GM19452 (cell line): ENCODE measurements around the gene LYST.
"Not testable (repeated sequence)": the region's sequence is repeated elsewhere in the genome, so short reads cannot be mapped to it uniquely, and the experiment has no call there.

Experiments
- ATAC-seq: cut with Tn5 transposase; IDR thresholded peaks from one replicate; pipeline ENCODE4 v1.9.1; 2021; ENCODE audit not compliant: unreplicated experiment

Gene LYST

DNA sequence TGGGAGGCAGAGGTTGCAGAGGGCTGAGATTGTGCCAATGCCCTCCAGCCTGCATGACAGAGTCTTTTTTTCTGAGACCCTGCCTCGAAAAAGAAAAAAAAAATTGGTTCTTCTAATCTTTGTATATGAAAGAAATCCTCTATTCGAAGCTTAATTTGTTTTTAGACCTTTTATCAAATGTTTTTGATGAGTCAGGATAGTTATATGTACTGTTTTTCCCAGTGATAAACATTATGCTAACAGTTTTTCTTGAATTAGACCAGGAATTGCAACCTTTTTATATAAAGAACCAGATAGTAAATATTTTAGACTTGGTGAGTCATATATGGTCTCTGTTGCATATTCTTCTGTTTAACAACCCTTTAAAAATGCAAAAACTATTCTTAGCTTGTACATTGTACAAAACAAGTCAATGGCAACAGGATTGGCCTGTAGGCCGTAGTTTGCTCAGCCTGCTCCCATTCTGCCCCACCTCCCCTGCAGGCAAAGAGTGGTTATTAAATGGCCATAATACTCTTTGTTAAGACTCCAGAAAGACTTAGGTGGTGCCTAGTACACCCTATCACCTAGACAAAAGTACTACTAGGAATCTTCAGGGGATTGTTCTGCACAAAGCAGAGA lies 45.2 kb downstream of the LYST start:
- ATAC-seq: no peak

DNA sequence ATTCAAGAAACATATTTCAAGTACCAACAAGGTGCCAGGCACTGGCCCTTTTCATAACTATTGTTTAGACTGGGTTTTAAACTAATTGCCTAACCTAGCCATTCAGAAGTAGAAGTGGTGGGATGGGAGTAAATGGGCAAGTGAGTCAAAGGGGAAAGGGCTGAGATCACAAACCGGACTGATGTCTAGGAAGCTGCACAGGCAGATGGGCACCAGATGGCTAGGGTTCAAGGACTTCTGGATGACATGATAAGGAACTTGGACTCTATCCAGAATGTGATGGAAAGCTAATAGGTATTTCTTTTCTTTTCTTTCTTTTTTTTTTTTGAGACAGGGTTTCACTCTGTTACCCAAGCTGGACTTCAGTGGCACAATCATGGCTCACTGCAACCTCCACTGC lies 46.6 kb downstream of the LYST start:
- ATAC-seq: no peak

DNA sequence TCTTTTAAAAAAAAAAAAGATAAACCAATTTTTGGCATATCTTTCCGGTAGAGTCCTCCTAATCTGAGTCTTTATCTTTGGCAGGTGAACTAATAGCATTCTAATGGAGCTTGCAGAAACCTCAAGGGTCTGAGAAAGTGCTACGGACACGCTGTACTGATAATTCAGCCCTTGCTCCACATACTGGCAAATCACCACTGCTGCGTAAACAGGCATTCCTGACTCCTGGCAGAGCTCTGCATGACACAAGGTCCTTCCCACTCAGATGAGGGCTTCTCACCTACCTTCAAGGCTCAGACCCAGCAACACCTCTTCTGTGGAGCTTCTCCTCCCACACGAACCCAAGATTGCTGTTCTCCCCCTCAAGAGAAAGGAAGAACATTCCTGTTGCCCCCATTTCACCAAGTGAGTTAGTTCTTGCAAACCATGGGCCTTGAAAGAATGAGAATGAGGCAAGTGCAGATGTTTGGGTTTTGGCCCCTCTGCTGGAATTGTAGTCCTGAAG lies 48.0 kb downstream of the LYST start:
- ATAC-seq: no peak

DNA sequence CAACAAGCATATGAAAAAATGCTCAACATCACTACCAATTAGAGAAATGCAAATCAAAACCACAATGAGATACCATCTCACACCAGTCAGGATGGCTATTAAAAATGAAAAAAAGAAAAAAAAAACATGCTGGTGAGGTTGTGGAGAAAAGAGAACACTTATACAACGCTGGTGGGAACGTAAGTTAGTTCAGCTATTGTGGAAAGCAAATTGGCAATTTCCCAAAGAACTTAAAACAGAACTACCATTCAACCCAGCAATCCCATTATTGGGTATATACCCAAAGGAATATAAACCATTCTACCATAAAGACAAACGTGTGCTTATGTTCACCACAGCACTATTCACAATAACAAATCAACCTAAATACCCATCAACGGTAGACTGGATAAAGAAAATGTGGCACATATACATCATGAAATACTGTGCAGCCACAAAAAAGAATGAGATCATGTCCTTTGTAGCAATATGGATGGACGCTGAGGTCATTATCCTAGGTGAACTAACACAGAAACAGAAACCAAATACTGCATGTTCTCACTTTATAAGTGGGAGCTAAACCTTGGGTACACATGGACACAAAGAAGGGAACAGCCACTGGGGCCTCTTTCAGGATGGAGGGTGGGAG lies 49.5 kb downstream of the LYST start:
- no peak for ATAC-seq

DNA sequence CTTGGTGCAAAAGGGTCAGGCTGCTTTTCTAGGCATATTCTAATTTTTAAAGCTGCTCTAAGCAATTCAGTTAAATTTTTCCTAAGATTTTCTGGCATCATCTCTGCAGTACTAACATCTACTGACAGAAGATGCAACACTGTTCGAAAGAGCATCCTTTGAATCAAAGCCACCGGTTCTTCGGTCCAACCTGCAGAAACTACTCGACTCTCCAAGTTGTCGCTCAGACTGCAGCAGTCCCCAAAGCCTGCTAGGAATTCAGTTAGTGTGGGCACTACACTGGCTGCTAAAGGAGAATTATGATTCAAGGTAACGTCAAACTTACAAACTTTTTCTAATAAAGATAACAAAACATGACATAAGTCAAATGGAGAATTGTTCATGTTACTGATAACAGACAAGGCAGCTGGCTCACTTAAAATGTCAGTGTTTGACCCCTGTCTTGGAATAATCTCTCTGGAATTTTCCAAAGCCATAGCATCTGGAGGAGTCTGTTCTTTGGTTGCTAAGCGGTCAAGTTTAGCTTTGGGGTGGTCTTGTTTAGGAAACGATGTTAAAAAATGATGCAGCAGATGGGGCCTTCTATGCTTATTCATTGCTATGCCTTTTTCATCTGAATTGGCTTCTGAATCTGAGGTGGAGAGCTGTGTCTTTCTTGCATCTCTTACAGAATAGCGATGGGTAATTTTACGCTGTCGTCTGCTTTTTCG lies 56.9 kb downstream of the LYST start:
- no peak for ATAC-seq

DNA sequence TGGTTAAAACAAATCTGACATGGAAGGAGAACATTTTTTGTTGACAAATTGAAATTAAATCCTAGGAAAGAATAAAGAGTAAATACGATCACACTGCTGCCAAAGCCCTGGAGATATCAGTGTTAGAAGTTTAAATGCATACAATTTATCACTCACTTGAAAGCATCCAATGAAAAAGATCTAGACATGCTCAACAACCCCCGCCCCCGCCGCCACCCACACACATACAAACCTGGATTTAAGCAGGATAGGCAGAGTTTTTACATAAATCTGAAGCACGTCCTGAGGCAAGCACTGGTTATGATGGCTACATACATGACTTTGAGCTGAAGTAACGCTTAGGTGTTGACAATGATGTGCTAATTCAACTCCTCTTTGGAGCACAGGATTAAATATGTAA lies 58.5 kb downstream of the LYST start:
- ATAC-seq: no peak

DNA sequence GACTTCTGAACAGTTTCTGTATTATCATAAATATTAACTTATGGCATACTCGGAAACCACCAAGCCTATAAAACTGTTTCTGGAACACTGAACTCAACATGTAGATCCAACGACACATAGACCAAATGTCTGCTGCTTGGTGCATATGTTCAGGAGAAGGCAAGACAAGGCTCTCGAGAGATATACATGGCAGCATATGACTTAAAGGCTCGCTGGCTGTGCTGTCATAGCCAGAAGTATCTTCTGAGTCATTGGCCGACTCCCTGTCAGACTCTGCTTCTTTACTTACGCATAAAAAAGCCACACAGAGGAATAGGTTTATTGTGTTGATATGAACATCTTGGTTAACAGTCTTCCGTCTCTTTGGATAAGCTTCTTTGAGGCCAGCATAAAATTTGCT lies 60.6 kb downstream of the LYST start:
- no peak for ATAC-seq

DNA sequence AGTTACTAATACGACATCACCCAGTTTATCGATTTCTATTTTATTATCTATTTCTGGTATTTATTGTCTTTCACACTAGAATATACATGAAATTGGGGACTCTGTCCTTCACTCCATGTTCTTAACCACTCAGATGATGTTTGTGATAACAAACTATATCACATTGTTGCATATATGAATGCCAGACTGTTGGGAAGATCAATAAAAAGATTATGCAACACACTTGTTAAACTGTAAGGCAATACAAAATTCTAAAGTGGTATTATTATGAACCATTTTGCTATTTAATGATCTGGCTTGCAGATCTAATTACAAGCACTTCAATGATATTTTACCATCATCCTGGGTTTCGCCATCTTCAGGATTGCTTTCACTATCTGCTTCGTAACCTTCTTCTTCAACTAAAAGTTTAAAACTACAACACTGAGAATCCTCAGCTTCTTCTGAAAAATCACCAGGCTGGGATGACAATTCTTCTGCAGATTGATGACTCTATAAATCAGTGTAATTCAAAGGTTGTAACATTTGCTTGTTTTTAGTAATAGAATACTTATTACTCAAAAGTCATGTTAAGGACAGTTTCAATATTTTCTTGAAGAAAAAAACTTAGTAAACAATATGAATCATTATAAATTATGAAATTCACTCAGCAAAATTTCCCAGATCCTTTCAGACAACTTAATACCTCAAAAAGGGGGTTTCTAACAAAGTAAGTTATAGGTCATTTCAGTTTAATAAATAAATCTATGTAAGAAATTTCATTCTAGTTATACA lies 63.9 kb downstream of the LYST start:
- ATAC-seq: no peak

DNA sequence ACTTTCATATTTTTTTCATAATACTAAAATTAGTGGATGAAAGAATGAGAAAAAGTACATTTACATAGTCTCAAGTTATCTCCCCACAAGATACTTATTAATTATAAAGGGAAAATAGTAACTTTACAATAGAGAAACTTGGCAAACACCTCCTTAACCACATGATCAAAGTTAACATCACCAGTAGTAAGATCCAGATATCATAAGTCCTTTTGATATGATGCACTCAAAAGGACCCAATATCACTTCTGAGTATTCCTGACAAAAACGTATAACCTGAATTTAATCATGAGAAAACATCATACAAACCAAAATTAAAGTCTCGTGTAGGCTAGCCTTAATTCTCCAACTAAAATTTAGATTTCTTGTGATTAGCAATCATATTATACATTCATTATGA lies 67.4 kb downstream of the LYST start:
- ATAC-seq: no peak

DNA sequence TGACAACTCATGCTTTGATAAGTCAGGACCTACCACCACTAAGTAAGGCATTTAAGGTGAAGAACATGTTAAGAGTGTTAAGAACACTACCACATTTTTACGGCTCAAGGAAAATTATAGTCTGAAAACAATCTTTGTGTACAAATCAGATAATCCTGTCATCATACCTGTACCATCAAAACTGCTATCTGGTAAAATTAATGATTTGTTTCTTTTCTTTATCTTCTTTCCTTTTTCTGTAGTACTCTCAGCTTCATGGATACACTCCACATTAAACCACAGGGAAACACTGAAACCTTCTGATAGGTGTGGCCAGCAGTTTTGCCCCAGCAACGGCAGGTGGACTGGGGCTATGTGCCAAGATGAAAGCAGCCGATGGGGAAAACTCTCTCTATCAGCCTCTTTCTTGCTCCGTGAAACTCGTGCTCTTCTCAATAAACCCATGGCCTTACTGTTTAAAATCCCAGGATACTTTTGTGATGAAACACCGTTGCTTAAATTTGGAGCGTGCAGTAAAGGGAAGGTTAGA lies 75.1 kb downstream of the LYST start:
- no peak for ATAC-seq

DNA sequence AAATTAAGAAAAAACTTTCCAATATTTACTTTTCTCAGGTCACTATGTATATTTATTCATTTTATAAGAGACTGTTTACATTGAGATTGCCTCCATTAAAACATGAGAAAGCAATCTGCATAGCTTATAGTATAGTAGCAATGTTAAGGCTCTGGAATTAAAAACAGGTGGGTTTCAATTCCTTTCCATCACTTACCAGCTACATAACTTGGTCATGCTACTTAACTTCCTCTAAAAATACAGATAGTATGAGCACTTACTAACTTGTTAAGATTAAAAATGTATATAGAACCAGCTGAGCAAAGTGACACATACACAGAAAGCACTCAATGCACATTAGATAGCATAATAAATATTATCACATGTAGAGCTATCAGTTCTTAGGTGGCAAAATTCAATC lies 76.6 kb downstream of the LYST start:
- no peak for ATAC-seq

DNA sequence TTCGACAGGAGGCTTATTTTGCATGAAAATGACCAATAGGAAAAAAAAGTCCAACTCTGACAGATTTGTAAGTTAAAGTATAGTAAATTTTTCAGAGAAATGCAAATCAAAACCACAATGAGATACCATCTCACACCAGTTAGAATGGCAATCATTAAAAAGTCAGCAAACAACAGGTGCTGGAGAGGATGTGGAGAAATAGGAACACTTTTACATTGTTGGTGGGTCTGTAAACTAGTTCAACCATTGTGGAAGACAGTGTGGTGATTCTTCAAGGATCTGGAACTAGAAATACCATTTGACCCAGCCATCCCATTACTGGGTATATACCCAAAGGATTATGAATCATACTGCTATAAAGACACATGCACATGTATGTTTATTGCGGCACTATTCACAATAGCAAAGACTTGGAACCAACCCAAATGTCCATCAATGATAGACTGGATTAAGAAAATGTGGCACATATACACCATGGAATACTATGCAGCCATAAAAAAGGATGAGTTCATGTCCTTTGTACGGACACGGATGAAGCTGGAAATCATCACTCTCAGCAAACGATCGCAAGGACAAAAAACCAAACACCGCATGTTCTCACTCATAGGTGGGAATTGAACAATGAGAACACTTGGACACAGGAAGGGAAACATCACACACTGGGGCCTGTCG lies 80.3 kb downstream of the LYST start:
- ATAC-seq: not testable (repeated sequence)

DNA sequence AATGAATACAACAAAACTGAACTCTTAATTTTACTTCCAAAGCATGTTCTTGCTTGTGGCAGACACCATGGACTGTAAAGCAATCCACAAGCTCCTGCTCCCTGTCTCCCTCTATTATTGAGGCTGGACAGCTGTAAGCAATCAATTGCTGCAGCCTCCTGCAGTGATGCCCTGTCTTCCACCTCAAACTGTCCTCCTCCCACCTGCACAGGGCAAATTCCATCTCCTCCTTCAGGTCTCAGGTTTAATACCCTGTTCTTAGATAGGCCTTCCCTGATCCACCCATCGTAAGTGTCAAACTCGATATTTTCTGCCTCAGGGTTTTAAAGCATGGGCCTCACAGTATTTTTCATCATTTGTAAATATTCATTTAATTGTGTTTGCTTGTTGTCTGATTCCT lies 81.8 kb downstream of the LYST start:
- no peak for ATAC-seq

DNA sequence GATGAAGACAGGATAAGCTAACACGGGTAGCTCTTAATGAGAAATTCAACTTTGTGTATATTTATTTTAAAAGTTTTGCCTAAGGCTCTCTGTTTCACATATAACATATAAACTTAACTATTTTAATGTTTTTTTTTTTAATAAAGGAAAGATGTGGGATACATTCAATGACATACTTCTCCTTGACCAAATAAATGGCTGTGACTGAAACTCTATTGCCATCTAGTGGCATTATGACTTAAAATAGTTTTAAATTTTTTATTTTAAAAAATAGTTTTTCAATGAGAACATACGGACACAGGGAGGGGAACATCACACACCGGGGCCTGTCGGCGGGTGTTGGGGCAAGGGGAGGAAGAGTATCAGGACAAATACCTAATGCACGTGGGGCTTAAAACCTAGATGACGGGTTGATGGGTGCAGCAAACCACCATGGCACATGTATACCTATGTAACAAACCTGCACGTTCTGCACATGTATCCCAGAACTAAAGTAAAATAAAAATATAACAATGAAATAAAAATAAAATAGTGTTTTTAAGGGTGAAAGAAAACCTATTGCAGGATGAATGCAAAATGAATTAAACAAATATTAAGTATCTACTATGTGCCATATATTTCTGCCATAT lies 83.4 kb downstream of the LYST start:
- ATAC-seq: no peak

DNA sequence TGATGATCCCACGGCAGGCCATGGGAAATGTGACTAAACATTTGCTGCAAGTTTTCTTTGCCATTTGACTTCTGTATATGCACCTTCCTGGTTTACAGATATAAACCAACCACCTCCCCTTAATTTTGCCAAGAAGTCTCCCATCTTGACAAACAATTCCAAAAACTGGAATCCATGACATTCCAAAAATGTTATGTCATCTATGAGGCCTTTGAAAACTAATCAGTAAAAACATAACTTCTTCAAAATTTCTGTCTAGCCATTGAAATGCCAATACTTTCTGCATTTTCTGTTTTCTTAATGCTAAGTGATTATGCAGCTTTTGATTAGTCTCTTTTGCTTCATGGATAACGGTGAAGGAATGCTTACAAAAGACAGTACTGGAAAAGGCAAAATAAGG lies 84.1 kb downstream of the LYST start:
- no peak for ATAC-seq

DNA sequence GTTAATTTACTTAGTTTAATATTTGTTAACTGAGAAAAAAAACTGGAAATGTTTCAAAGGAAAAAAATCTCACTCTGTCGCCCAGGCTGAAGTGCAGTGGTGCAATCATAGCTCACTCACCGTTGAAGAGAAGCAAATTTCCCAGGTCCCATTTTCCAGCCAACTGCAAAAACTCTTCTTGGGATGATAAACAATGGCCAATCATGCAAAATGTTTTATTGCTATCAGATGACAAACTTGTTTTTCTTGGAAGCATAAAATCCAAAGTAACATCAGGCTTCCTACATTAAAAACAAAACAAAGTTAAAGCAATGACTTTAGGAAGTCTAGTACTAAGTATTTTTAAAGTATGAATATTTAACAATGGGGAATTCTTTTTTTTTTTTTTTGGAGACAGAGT lies 84.9 kb downstream of the LYST start:
- no peak for ATAC-seq

DNA sequence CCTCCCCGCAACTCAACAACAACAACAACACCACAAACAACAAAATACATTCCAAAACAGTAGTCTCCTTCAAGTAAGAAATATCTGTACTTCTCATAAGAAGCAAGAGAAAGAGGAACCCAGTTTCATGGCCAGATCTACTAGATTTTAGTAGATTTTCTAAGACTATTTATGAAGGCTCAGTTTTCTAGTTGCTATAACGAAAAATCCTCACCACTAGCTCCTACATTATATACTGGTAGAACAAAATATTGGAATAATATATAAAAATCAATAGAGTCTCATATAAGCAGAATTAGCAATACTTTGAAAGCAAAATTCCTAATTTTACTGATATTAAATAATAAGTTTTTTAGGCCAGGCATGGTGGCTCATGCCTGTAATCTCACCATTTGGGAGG lies 86.9 kb downstream of the LYST start:
- ATAC-seq: no peak

DNA sequence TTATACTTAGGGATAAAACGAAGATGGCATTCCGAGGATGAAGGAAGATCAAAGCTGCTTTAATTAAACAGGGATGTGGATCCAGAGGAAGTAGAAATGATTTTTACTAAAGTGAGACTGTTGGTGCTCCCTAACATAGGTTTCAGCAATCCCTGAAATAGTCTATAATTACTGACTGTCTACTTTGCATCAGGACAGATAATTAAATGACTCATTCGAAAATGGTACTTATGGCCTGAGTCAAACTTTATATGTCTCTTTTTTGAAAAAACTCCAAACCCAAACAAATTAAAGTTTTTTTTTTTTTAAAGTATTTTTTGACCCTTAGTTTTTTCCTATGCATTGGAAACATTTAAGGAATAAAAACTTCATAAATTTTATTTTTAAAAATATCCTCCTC lies 90.3 kb downstream of the LYST start:
- no peak for ATAC-seq

DNA sequence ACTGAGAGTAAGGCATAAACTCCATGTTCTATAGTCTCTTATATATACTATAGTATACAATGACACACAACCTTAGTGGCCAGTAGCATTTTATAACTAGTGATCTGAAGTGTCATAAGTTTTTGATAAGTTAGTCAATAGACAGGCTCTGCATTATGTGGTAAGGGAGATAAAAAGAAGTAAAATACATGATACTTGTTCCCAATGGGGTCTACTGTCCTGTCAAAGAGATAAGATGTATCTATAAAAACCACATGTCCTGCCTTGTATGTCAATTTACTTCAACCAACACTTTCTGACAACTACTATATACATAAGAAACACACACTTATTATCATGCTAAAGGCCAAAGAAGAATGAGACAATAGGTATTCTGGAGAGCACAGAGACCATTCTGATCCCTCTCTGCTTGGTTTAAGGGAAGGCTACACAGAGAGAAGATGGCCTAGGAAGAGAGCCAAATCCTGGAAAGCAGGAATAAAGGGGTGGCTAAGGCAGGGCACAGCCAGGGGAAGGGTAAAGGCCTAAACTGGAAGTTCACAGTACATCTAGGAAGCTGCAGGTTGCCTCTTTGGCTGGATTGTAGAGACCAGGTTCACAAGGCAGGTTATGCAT lies 91.4 kb downstream of the LYST start:
- no peak for ATAC-seq

DNA sequence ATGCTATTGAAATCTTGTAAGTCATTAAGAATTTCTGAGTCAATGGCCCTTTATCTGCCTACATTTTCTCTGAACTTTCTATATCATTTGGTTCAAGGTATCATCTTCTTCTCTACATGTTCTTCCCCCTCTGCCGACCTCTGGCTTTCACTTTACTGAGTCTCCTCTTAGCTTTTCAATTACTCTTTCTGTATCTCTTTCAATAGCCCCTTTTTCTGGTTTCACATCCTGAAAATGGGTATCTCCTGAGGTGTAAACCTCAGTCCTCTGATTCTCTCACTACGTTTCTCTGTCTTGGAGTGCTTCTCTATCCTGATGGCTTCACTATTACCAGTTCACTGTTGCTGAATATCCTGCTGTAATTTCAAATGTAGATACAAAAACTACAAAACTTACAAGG lies 98.9 kb downstream of the LYST start:
- ATAC-seq: peak; percentile 98
